Skeletal muscle cell (primary cell): Measurements from ENCODE around the gene NDST1.

Experiments used
- DNase-seq: peaks from one replicate; pipeline ENCODE4 v3.0.0-alpha.2; 2010; ENCODE audit warnings: low read depth
- H3K4me3 ChIP-seq: 2 replicates; pipeline ENCODE4 v1.5.1; 2011; ENCODE audit warnings: low read depth, mild to moderate bottlenecking, control low read depth, low read length, moderate library complexity

Gene NDST1

GRCh38 chr5:150538007-150538917 is 30.3 kb downstream of the NDST1 start:
- no peak overlapping the region for H3K4me3 ChIP-seq
- no peak for DNase-seq

- no peak overlapping the region for H3K4me3 ChIP-seq
- DNase-seq = no peak
These were observed 31.3 kb downstream of the NDST1 start for GRCh38 chr5:150539206-150539605.

- DNase-seq = no peak
- no peak overlapping the region for H3K4me3 ChIP-seq
These were observed 32.1 kb downstream of the NDST1 start for GRCh38 chr5:150540042-150540441.

- no peak overlapping the region for H3K4me3 ChIP-seq
- DNase-seq = peak; percentile 78
These were observed 32.9 kb downstream of the NDST1 start for GRCh38 chr5:150540615-150541396.

- no peak overlapping the region for H3K4me3 ChIP-seq
- DNase-seq = no peak
These were observed 33.4 kb downstream of the NDST1 start for GRCh38 chr5:150541397-150541675.

GRCh38 chr5:150541895-150542294 is 34.0 kb downstream of the NDST1 start:
- DNase-seq = no peak
- no peak overlapping the region for H3K4me3 ChIP-seq

- no peak for DNase-seq
- no peak overlapping the region for H3K4me3 ChIP-seq
These were observed 35.1 kb downstream of the NDST1 start for GRCh38 chr5:150542933-150543445.

GRCh38 chr5:150544611-150545219 is 36.8 kb downstream of the NDST1 start:
- no peak overlapping the region for H3K4me3 ChIP-seq
- DNase-seq = no peak

- H3K4me3 ChIP-seq = no peak overlapping the region
- DNase-seq = no peak
These were observed 37.3 kb downstream of the NDST1 start for GRCh38 chr5:150545246-150545645.

GRCh38 chr5:150548123-150548522 is 40.2 kb downstream of the NDST1 start:
- no peak for DNase-seq
- no peak overlapping the region for H3K4me3 ChIP-seq

GRCh38 chr5:150549735-150550134 is 41.8 kb downstream of the NDST1 start:
- H3K4me3 ChIP-seq = no peak overlapping the region
- DNase-seq = no peak

GRCh38 chr5:150550286-150550685 is 42.4 kb downstream of the NDST1 start:
- DNase-seq = no peak
- H3K4me3 ChIP-seq = no peak overlapping the region

GRCh38 chr5:150551066-150551465 is 43.1 kb downstream of the NDST1 start:
- no peak overlapping the region for H3K4me3 ChIP-seq
- DNase-seq = no peak

GRCh38 chr5:150553402-150553801 is 45.5 kb downstream of the NDST1 start:
- DNase-seq = no peak
- H3K4me3 ChIP-seq = no peak overlapping the region

GRCh38 chr5:150553911-150554310 is 46.0 kb downstream of the NDST1 start:
- H3K4me3 ChIP-seq = no peak overlapping the region
- DNase-seq = no peak

- no peak for DNase-seq
- no peak overlapping the region for H3K4me3 ChIP-seq
These were observed 46.9 kb downstream of the NDST1 start for GRCh38 chr5:150554857-150555256.

GRCh38 chr5:150556106-150556505 is 48.2 kb downstream of the NDST1 start:
- H3K4me3 ChIP-seq = no peak overlapping the region
- no peak for DNase-seq

GRCh38 chr5:150556859-150557508 is 49.1 kb downstream of the NDST1 start:
- no peak for DNase-seq
- no peak overlapping the region for H3K4me3 ChIP-seq

- no peak for DNase-seq
- no peak overlapping the region for H3K4me3 ChIP-seq
These were observed 49.6 kb downstream of the NDST1 start for GRCh38 chr5:150557509-150557872.

GRCh38 chr5:150558088-150558621 is 50.2 kb downstream of the NDST1 start:
- H3K4me3 ChIP-seq = no peak overlapping the region
- no peak for DNase-seq
